ENCODE results near the gene ST3GAL2. TPM values are rescaled to one million over a fixed set of nuclear protein-coding genes. Genes with fewer than 3 reads are reported as not detected.

ST3GAL2 gene
- total RNA-seq, 1 donor from 2014 or later, result 67.6 TPM

GRCh38 chr16:70467608-70468007 lies 28.7 kb upstream of the ST3GAL2 start:
- Mint-ChIP-seq H3K27ac (ENCODE audit: unreplicated experiment) (no peak overlapping the region), H3K4me3 (ENCODE audit: unreplicated experiment) (no peak overlapping the region)

GRCh38 chr16:70467113-70467512 lies 28.2 kb upstream of the ST3GAL2 start:
- no peak for TF ChIP-seq CTCF (IDR thresholded peaks at IDR 0.05)
- Mint-ChIP-seq H3K4me3 (ENCODE audit: unreplicated experiment) (no peak overlapping the region), H3K27ac (ENCODE audit: unreplicated experiment) (no peak overlapping the region), H3K4me1 (ENCODE audit: unreplicated experiment) (no peaks in the 10 kb centered on the region), H3K27me3 (ENCODE audit: unreplicated experiment) (no peaks in the 10 kb centered on the region), H3K9me3 (ENCODE audit: unreplicated experiment) (no peaks in the 10 kb centered on the region), H3K36me3 (ENCODE audit: unreplicated experiment) (peaks cover 2% of the 10 kb centered on the region)
- no peak for DNase-seq (ENCODE audit: extremely low spot score, unreplicated experiment)

More at GRCh38 chr16:70467608-70468007, 28.7 kb upstream of the ST3GAL2 start:
- no peak for DNase-seq (ENCODE audit: extremely low spot score, unreplicated experiment)
- no peak for TF ChIP-seq CTCF (IDR thresholded peaks at IDR 0.05)
- H3K27me3 Mint-ChIP-seq (ENCODE audit: unreplicated experiment), result no peaks in the 10 kb centered on the region
- H3K4me1 Mint-ChIP-seq (ENCODE audit: unreplicated experiment), result no peaks in the 10 kb centered on the region
- no peaks in the 10 kb centered on the region for H3K9me3 Mint-ChIP-seq (ENCODE audit: unreplicated experiment)
- H3K36me3 Mint-ChIP-seq (ENCODE audit: unreplicated experiment), result peaks cover 2% of the 10 kb centered on the region

GRCh38 chr16:70466805-70467076 lies 27.8 kb upstream of the ST3GAL2 start:
- TF ChIP-seq CTCF (IDR thresholded peaks at IDR 0.05), result no peak
- Mint-ChIP-seq H3K4me1 (ENCODE audit: unreplicated experiment) (peaks cover 2% of the 10 kb centered on the region), H3K27me3 (ENCODE audit: unreplicated experiment) (no peaks in the 10 kb centered on the region), H3K36me3 (ENCODE audit: unreplicated experiment) (peaks cover 2% of the 10 kb centered on the region), H3K27ac (ENCODE audit: unreplicated experiment) (no peak overlapping the region), H3K9me3 (ENCODE audit: unreplicated experiment) (no peaks in the 10 kb centered on the region), H3K4me3 (ENCODE audit: unreplicated experiment) (no peak overlapping the region)
- DNase-seq (ENCODE audit: extremely low spot score, unreplicated experiment), result no peak

GRCh38 chr16:70465999-70466804 lies 27.3 kb upstream of the ST3GAL2 start:
- Mint-ChIP-seq H3K36me3 (ENCODE audit: unreplicated experiment) (peaks cover 2% of the 10 kb centered on the region), H3K27me3 (ENCODE audit: unreplicated experiment) (no peaks in the 10 kb centered on the region), H3K4me3 (ENCODE audit: unreplicated experiment) (no peak overlapping the region), H3K9me3 (ENCODE audit: unreplicated experiment) (no peaks in the 10 kb centered on the region), H3K4me1 (ENCODE audit: unreplicated experiment) (peaks cover 5% of the 10 kb centered on the region), H3K27ac (ENCODE audit: unreplicated experiment) (no peak overlapping the region)
- TF ChIP-seq CTCF (IDR thresholded peaks at IDR 0.05), result no peak
- no peak for DNase-seq (ENCODE audit: extremely low spot score, unreplicated experiment)

GRCh38 chr16:70463235-70463634 lies 24.3 kb upstream of the ST3GAL2 start:
- no peak for DNase-seq (ENCODE audit: extremely low spot score, unreplicated experiment)
- peaks cover 13% of the 10 kb centered on the region for H3K4me1 Mint-ChIP-seq (ENCODE audit: unreplicated experiment)
- no peak overlapping the region for H3K4me3 Mint-ChIP-seq (ENCODE audit: unreplicated experiment)
- no peaks in the 10 kb centered on the region for H3K27me3 Mint-ChIP-seq (ENCODE audit: unreplicated experiment)
- H3K9me3 Mint-ChIP-seq (ENCODE audit: unreplicated experiment), result no peaks in the 10 kb centered on the region
- peaks cover 2% of the 10 kb centered on the region for H3K36me3 Mint-ChIP-seq (ENCODE audit: unreplicated experiment)
- H3K27ac Mint-ChIP-seq (ENCODE audit: unreplicated experiment), result no peak overlapping the region
- no peak for TF ChIP-seq CTCF (IDR thresholded peaks at IDR 0.05)
